KOPT-K1 (cell line): ENCODE results near the gene IGFN1.

Experiments
- H3K27ac ChIP-seq: fragments of 200-600 bp; sonication (generic); 2 replicates; pipeline ENCODE4 v1.5.1; 2016; ENCODE audit warnings: antibody characterized with exemption, mild to moderate bottlenecking, low read depth, low read length; ENCODE audit not compliant: poor library complexity, severe bottlenecking
- H3K36me3 ChIP-seq: fragments of 200-600 bp; sonication (generic); 2 replicates; pipeline ENCODE4 v1.5.1; 2017; ENCODE audit warnings: antibody characterized with exemption, mild to moderate bottlenecking, low read length, moderate library complexity; ENCODE audit not compliant: insufficient read depth
- H3K9me3 ChIP-seq: fragments of 200-600 bp; sonication (generic); 2 replicates; pipeline ENCODE4 v1.5.1; 2017; ENCODE audit warnings: antibody characterized with exemption, low read length, mild to moderate bottlenecking; ENCODE audit not compliant: insufficient read depth, poor library complexity, severe bottlenecking

The IGFN1 gene

DNA sequence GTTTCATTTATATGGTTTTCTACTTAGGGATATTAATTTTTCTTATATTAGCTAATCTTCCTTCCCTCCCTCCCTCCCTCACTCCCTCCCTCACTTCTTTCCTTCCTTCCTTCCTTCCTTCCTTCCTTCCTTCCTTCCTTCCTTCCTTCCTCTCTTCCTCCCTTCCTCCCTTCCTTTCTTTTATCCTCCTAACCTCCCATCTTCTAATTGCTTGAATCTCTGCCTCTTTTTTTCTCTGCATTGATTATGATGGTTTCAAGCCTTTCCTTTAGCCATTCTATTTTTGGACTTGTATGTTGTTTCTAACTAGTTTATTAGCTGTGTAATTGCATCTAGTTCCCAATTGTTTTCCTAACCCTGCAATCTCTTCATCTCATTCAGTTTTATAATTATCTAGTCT is 75.7 kb downstream of the IGFN1 start:
- H3K27ac ChIP-seq, result no peak overlapping the region
- H3K36me3 ChIP-seq, result no peaks in the 10 kb centered on the region
- H3K9me3 ChIP-seq, result no peaks in the 10 kb centered on the region

- Histone ChIP-seq H3K9me3 (no peaks in the 10 kb centered on the region), H3K36me3 (no peaks in the 10 kb centered on the region), H3K27ac (no peak overlapping the region)
Measured at GRCh38 chr1:201266774-201267173, 76.2 kb downstream of the IGFN1 start.

GRCh38 chr1:201267481-201268229 is 77.0 kb downstream of the IGFN1 start:
- Histone ChIP-seq H3K27ac (no peak overlapping the region), H3K9me3 (no peaks in the 10 kb centered on the region), H3K36me3 (no peaks in the 10 kb centered on the region)

DNA sequence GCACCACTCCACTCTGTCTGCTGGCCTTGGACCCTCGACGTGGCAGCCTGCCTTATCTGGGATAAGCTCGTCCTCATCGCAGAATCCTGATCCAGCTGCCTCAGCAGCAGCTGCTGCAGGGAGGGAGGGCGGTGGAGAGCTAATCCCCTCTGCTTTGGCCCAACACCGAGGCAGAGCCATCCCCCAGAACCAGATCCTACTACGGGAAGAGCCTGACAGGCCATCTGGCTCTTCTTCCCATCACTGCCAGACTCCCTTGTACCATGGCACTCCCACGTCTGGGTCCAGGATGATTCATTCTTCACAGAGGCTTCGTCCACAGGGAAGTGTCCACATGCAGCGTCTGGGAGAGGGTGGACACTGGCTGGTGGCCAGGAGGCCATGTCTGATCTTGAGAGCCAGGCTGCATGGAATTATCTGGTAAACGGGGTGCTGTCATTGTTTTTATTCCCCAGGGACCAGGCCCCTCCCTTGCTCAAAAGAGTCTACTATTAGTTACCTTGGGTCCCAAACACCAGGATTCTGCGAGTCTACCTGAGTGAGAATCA is 78.1 kb downstream of the IGFN1 start:
- H3K36me3 ChIP-seq, result no peaks in the 10 kb centered on the region
- H3K27ac ChIP-seq, result no peak overlapping the region
- no peaks in the 10 kb centered on the region for H3K9me3 ChIP-seq

GRCh38 chr1:201269281-201269680 is 78.7 kb downstream of the IGFN1 start:
- Histone ChIP-seq H3K27ac (no peak overlapping the region), H3K36me3 (no peaks in the 10 kb centered on the region), H3K9me3 (no peaks in the 10 kb centered on the region)

DNA sequence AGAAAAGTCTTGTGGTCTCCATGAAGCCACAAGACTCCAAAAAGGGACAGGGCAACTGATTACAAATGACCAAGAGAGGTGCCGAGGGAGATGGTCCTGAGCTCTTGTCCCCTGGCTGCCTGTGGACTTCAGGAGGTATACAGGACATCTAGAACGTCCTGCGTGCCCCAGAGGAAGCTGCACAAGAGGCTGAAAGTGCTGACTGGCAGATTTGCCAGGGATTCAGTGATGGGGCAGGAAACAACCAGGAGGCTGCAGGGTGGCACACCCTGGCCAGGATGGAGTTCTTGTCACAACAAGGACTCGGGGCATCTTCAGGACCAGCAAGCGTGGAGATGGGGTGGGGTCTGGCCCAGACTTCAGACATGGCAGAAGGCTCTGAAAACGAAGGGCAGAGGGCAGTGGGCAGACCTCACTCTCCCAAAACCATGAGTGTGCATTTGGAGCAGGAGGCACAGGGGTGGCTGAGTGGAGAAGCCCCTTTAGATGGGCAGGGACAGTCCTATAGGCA is 79.3 kb downstream of the IGFN1 start:
- Histone ChIP-seq H3K36me3 (no peaks in the 10 kb centered on the region), H3K9me3 (no peaks in the 10 kb centered on the region), H3K27ac (no peak overlapping the region)

GRCh38 chr1:201270616-201271390 is 80.2 kb downstream of the IGFN1 start:
- Histone ChIP-seq H3K9me3 (no peaks in the 10 kb centered on the region), H3K27ac (no peak overlapping the region), H3K36me3 (no peaks in the 10 kb centered on the region)

- no peaks in the 10 kb centered on the region for H3K36me3 ChIP-seq
- no peaks in the 10 kb centered on the region for H3K9me3 ChIP-seq
- H3K27ac ChIP-seq, result no peak overlapping the region
Measured at GRCh38 chr1:201272799-201273198, 82.2 kb downstream of the IGFN1 start.

- Histone ChIP-seq H3K9me3 (no peaks in the 10 kb centered on the region), H3K36me3 (no peaks in the 10 kb centered on the region), H3K27ac (no peak overlapping the region)
Measured at GRCh38 chr1:201274616-201275252, 84.1 kb downstream of the IGFN1 start.

DNA sequence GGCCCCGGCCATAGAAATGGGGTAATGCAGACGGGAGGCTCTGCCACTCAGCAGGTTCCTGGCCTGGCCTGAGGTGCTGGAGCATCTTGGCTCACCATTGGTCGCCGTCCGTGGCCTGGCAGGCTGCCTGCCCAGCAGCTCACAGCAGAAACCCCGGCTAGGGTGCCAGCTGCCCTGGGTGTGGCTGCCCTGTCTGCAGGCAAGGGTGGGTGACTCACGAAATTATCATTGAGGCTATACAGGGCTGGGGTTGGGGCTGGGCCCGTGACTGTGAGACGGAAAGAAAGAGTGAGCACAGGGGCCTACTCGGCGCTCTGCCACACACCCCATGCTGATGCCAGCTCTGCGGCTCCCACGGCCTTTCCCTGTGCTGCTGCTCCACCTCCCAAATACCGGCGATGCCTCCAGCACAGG is 84.6 kb downstream of the IGFN1 start:
- Histone ChIP-seq H3K9me3 (no peaks in the 10 kb centered on the region), H3K36me3 (no peaks in the 10 kb centered on the region), H3K27ac (no peak overlapping the region)

DNA sequence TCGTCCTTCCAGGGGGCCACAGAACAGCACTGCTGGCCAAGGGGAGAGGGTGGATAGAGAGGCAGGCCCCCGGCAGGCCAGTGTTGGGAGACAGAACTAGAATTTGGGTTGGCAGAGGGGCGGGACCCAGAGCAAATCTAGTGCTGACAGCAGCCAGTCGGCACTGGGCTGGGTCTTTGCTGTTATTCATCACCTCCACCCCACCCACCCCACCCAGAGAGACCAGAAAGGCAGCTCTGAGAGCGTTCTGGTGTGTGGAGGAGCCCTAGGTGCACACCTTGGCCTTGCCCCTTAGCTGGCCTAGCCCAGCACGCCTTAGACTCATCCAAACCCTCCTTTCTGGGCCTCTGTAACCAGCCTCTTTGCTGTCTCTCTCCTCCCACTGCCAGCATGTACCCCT is 86.3 kb downstream of the IGFN1 start:
- Histone ChIP-seq H3K27ac (no peak overlapping the region), H3K9me3 (no peaks in the 10 kb centered on the region), H3K36me3 (no peaks in the 10 kb centered on the region)

DNA sequence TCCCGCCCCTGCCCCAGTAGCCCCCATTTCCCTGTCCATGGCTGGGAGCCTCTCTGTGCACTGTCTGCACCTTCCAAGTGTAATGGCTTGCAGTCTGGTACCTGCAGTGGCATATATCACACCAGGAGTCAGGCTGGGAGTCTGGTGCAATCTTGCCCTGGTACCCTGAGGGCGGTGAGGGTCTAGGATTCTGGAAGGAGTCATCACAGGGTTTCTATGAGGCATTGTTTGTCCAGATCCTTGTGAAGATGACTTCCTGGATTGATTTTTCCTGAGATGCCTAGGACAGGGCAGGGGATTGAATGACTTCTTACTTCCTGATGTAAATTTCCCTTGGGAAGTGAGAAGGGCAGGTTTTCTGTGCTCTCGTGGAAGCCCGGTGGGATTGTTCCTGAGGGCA is 86.8 kb downstream of the IGFN1 start:
- H3K27ac ChIP-seq, result no peak overlapping the region
- no peaks in the 10 kb centered on the region for H3K9me3 ChIP-seq
- no peaks in the 10 kb centered on the region for H3K36me3 ChIP-seq
